Testis (tissue), 2 donors: ENCODE data around the gene CADPS.

ENCODE experiments used
- POLR2A ChIP-seq: fragments of 450-650 bp; IDR thresholded peaks from one replicate; pipeline ENCODE4 v1.6.1; 2017; ENCODE audit warnings: antibody characterized with exemption, mild to moderate bottlenecking, moderate library complexity
- TF ChIP-seq, protein P1 (sequence below), 3 experiments: fragments of 450-650 bp in 2 of 3; fragments of 200-600 bp in 1 of 3; sonication (generic) in 1 of 3; IDR thresholded peaks; one replicate each; pipeline ENCODE4 v1.5.1; 2016 to 2019; ENCODE audit warnings: antibody characterized with exemption in 3 of 3, mild to moderate bottlenecking in 2 of 3, moderate library complexity in 1 of 3

DNA sequence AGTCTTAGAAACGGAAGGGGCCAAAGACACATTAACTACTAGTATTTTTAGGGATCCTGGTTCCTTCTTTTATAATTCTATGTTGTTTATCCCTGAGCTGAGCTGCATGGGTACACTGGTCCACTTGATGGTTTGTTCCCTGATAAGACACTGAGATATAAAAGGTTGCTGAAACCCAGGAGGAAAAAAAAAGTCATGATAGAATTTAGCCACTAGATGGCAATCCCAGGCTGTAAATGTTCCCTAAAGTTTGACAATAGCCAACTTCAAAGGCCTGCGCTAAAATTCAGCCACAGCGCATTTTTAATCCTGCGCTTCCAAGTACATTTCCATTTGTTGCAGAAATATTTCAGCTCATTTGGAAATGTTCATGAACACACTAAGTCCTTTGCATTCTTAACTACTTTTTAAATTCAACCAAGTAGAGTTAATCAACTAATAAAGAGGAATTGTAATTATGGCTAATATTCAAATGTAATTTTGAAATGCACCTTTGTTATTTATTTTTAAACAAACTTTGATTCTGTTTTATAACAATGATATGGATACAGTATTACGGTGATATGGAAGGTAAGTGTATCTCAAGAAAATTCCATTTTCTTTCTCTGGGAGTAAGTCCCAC is 252.6 kb downstream of the CADPS start:
- TF ChIP-seq, protein P1, sequence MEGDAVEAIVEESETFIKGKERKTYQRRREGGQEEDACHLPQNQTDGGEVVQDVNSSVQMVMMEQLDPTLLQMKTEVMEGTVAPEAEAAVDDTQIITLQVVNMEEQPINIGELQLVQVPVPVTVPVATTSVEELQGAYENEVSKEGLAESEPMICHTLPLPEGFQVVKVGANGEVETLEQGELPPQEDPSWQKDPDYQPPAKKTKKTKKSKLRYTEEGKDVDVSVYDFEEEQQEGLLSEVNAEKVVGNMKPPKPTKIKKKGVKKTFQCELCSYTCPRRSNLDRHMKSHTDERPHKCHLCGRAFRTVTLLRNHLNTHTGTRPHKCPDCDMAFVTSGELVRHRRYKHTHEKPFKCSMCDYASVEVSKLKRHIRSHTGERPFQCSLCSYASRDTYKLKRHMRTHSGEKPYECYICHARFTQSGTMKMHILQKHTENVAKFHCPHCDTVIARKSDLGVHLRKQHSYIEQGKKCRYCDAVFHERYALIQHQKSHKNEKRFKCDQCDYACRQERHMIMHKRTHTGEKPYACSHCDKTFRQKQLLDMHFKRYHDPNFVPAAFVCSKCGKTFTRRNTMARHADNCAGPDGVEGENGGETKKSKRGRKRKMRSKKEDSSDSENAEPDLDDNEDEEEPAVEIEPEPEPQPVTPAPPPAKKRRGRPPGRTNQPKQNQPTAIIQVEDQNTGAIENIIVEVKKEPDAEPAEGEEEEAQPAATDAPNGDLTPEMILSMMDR (IDR thresholded peaks at IDR 0.05), result peak; percentile 13 to 64 (median 62)
- TF ChIP-seq POLR2A, result no peak
